MCF 10A (cell line): Measurements from ENCODE around the gene GSG1L. TPM values are rescaled to one million over a fixed set of nuclear protein-coding genes. Genes with fewer than 3 reads are reported as not detected.

Experiments
- BruUV-seq: library from RNA; stranded (reverse); fragments of 400-500 nt; replicated peaks from 2 replicates; lab custom pipeline; 2021; lab: Mats Ljungman, UMichigan
- CTCF ChIA-PET: fragments of 300-600 bp; sonication (Branson Sonifier 250); formaldehyde crosslinking; extraction: SDS; loops from one replicate; lab custom pipeline; 2021; ENCODE audit warnings: antibody characterized with exemption, inconsistent platforms; lab: Yijun Ruan, JAX
- POLR2A ChIA-PET: fragments of 300-600, 350-650 bp; sonication (Branson Sonifier 250); formaldehyde crosslinking; extraction: SDS; loops from one replicate; lab custom pipeline; 2020; ENCODE audit warnings: antibody characterized with exemption, inconsistent platforms; lab: Yijun Ruan, JAX
- DNase-seq: peaks from one replicate; pipeline ENCODE4 v3.0.0-alpha.2; 2018; ENCODE audit not compliant: unreplicated experiment
- H3K27ac Mint-ChIP-seq: one replicate; pipeline ENCODE4 v1.8.0; 2022; ENCODE audit warnings: mild to moderate bottlenecking, low read depth, mixed read lengths; ENCODE audit not compliant: unreplicated experiment
- H3K27me3 Mint-ChIP-seq: one replicate; pipeline ENCODE4 v1.8.0; 2022; ENCODE audit warnings: mixed read lengths; ENCODE audit not compliant: insufficient read depth, unreplicated experiment
- H3K36me3 Mint-ChIP-seq: one replicate; pipeline ENCODE4 v1.8.0; 2022; ENCODE audit warnings: mild to moderate bottlenecking, moderate library complexity, mixed read lengths; ENCODE audit not compliant: insufficient read depth, unreplicated experiment
- H3K4me1 Mint-ChIP-seq: one replicate; pipeline ENCODE4 v1.8.0; 2022; ENCODE audit warnings: mixed read lengths; ENCODE audit not compliant: insufficient read depth, unreplicated experiment
- H3K4me3 Mint-ChIP-seq: one replicate; pipeline ENCODE4 v1.8.0; 2022; ENCODE audit warnings: mild to moderate bottlenecking, moderate library complexity, mixed read lengths; ENCODE audit not compliant: unreplicated experiment
- H3K9me3 Mint-ChIP-seq: one replicate; pipeline ENCODE4 v1.8.0; 2022; ENCODE audit warnings: mixed read lengths; ENCODE audit not compliant: unreplicated experiment
- intact Hi-C: fragments of 100-400 bp; cut with micrococcal nuclease; formaldehyde crosslinking; loops from 2 replicates; pipeline ENCODE4 v1.14.1; 2022
- total RNA-seq: library from RNA; stranded (reverse); gene quantifications from 2 replicates; pipeline ENCODE4 v1.2.3, GENCODE V29; 2022
- TF ChIP-seq, protein P1 (sequence below): fragments of 200-600 bp; IDR thresholded peaks from one replicate; pipeline ENCODE4 v1.8.0; 2022; ENCODE audit warnings: antibody characterized with exemption, mild to moderate bottlenecking; ENCODE audit not compliant: unreplicated experiment

GSG1L gene
- total RNA-seq, 1 experiment from 2014 or later = not detected

DNA sequence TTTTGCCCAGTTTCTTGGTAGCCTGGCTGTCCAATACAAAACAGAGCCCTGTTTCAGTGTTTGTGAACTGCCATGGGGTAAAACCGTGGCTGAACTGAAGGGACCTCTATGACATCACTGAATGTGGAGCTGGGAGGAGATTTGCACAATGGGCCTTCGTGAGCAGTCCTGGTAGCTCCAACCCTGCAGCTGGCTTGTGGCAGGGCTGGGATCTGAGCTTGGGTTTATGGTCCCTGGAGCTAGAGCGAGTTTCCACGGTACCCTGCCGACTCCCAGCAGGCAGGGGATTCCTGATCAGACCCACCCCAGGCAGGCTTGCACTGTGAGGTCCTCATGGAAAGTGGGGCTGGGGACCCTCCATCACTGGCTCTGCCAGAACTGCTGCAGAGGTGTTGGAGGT, 247.0 kb downstream of the GSG1L start:
- BruUV-seq = no TSS peak
- DNase-seq = no peak
- CTCF ChIA-PET = interaction anchor here (0.6 to 0.7 kb wide), 2 partner anchors 8 to 27 kb away, joined by 3 to 4 read pairs; no protein-coding TSS in a partner anchor
- H3K4me3 Mint-ChIP-seq = no peak overlapping the region
- no peak overlapping the region for H3K27ac Mint-ChIP-seq
- peaks cover 5% of the 10 kb centered on the region for H3K36me3 Mint-ChIP-seq
- H3K4me1 Mint-ChIP-seq = no peaks in the 10 kb centered on the region
- intact Hi-C loops = no loop called here
- no peaks in the 10 kb centered on the region for H3K9me3 Mint-ChIP-seq
- POLR2A ChIA-PET = interaction anchor here (0.5 kb wide), 1 partner anchor 1407 kb away, joined by 3 read pairs; no protein-coding TSS in a partner anchor
- peaks cover 45% of the 10 kb centered on the region for H3K27me3 Mint-ChIP-seq
- TF ChIP-seq, protein P1, sequence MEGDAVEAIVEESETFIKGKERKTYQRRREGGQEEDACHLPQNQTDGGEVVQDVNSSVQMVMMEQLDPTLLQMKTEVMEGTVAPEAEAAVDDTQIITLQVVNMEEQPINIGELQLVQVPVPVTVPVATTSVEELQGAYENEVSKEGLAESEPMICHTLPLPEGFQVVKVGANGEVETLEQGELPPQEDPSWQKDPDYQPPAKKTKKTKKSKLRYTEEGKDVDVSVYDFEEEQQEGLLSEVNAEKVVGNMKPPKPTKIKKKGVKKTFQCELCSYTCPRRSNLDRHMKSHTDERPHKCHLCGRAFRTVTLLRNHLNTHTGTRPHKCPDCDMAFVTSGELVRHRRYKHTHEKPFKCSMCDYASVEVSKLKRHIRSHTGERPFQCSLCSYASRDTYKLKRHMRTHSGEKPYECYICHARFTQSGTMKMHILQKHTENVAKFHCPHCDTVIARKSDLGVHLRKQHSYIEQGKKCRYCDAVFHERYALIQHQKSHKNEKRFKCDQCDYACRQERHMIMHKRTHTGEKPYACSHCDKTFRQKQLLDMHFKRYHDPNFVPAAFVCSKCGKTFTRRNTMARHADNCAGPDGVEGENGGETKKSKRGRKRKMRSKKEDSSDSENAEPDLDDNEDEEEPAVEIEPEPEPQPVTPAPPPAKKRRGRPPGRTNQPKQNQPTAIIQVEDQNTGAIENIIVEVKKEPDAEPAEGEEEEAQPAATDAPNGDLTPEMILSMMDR = no peak

DNA sequence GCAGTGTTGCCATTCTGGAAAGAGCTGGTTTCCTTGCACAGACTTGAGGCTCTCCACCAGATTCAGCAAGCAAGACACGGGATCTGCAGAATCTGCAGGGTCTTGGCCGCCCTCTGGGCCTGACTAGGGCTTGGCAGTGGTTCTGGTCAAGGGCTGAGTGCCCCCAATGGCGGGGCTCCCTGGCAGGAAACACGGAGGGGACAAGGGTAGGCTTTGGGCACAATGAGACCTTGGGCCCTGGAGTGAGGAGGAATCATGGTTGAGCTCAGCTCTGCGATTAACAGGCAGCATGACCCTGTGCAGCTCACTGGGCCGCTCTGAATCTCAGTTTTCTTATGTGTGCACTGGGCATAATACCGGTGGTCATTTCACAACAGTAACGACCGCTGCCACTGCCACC, 249.9 kb downstream of the GSG1L start:
- BruUV-seq = no TSS peak
- H3K36me3 Mint-ChIP-seq = peaks cover 5% of the 10 kb centered on the region
- H3K27ac Mint-ChIP-seq = no peak overlapping the region
- intact Hi-C loops = no loop called here
- H3K4me1 Mint-ChIP-seq = no peaks in the 10 kb centered on the region
- DNase-seq = no peak
- POLR2A ChIA-PET = no interaction called here
- peaks cover 8% of the 10 kb centered on the region for H3K9me3 Mint-ChIP-seq
- TF ChIP-seq, protein P1 = no peak
- peaks cover 33% of the 10 kb centered on the region for H3K27me3 Mint-ChIP-seq
- H3K4me3 Mint-ChIP-seq = no peak overlapping the region
- CTCF ChIA-PET = no interaction called here

DNA sequence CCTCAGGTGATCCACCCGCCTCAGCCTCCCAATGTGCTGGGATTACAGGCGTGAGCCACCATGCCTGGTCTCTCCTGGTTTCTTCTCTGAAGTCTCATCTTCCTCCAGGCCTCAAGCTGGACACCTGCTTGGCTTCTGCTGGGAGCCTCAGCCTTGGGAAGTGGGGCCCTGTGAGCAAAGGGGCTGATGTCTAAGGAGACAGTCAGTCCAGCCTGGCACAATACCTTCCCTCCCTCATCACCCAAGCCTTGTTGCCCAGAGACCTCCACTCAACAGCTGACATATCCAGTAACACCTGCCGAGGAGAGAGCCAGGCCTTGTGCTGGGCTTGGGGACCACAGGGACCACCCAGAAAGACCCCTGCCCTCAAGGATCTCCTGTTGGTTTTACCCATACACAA, 251.6 kb downstream of the GSG1L start:
- CTCF ChIA-PET = no interaction called here
- peaks cover 8% of the 10 kb centered on the region for H3K9me3 Mint-ChIP-seq
- no TSS peak for BruUV-seq
- H3K4me3 Mint-ChIP-seq = no peak overlapping the region
- peaks cover 22% of the 10 kb centered on the region for H3K27me3 Mint-ChIP-seq
- H3K4me1 Mint-ChIP-seq = no peaks in the 10 kb centered on the region
- H3K36me3 Mint-ChIP-seq = peaks cover 5% of the 10 kb centered on the region
- no peak for DNase-seq
- TF ChIP-seq, protein P1 = no peak
- POLR2A ChIA-PET = interaction anchor here (0.5 kb wide), 1 partner anchor 15 kb away, joined by 4 read pairs; no protein-coding TSS in a partner anchor
- no peak overlapping the region for H3K27ac Mint-ChIP-seq
- intact Hi-C loops = no loop called here

- TF ChIP-seq, protein P1 = no peak
- ChIA-PET POLR2A (no interaction called here), CTCF (no interaction called here)
- Mint-ChIP-seq H3K27ac (no peak overlapping the region), H3K36me3 (no peaks in the 10 kb centered on the region), H3K4me1 (no peaks in the 10 kb centered on the region), H3K9me3 (peaks cover 8% of the 10 kb centered on the region), H3K4me3 (no peak overlapping the region), H3K27me3 (peaks cover 64% of the 10 kb centered on the region)
- BruUV-seq = no TSS peak
- no peak for DNase-seq
- intact Hi-C loops = no loop called here
These were observed 256.5 kb downstream of the GSG1L start for GRCh38 chr16:27806986-27807385.
